ENCODE measurements around the gene CNBD2.
"Not testable (repeated sequence)": the region's sequence is repeated elsewhere in the genome, so short reads cannot be mapped to it uniquely, and the experiment has no call there.

Gene CNBD2

DNA sequence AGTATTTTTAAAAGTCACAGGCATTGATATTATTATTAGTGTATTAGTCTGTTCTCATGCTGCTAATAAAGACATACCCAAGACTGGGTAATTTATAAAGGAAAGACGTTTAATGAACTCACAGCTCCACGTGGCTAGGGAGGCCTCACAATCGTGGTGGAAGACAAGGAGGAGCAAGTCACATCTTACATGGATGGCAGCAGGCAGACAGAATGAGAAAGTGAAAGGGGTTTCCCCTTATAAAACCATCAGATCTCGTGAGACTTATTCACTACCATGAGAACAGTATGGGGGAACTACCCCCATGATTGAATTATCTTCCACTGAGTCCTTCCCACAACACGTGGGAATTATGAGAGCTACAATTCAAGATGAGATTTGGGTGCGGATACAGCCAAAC lies 9.1 kb upstream of the CNBD2 start:
- ChIA-PET CTCF (interaction anchor here (0.6 to 1.2 kb wide), 4 partner anchors 12 to 328 kb away, joined by 3 to 4 read pairs (median 3); no protein-coding TSS in a partner anchor), POLR2A (interaction anchor here (1.0 kb wide), 1 partner anchor 179 kb away, joined by 3 read pairs; no protein-coding TSS in a partner anchor)
- not testable (repeated sequence) for H3K27ac ChIP-seq (ENCODE audit: extremely low read depth, low read depth, low read length)

DNA sequence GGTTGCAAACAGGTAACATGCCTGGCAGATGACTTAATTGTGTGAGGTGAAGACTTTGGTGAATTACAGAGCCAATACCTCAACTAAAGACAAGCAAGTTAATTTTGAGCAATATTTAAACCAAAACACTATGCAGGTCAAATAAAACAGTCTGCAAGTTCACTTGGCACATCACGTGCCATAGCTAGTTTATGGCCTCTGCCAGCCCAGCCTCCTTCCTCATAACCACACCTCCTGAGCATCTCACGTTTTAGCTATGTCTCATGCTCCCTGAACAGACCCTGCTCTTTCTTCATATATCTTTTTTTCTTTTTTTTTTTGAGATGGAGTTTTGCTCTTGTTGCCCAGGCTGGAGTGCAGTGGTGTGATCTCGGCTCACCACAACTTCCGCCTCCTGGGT lies 4.5 kb upstream of the CNBD2 start:
- ChIA-PET CTCF (interaction anchor here (4.4 kb wide), 1 partner anchor 9 kb away, joined by 26 read pairs; the partner anchor contains the start of gene SCAND1), POLR2A (interaction anchor here (1.3 kb wide), 1 partner anchor 9 kb away, joined by 4 read pairs; the partner anchor contains the start of gene SCAND1)
- Histone ChIP-seq H3K36me3 (ENCODE audit: control insufficient read depth in 2 of 2, insufficient read depth in 1 of 2, low read length in 2 of 2) (no peaks in the 10 kb centered on the region), H3K4me1 (ENCODE audit: control insufficient read depth, insufficient read depth, low read length) (no peaks in the 10 kb centered on the region), H3K9me3 (ENCODE audit: control insufficient read depth, insufficient read depth, low read depth, low read length) (no peaks in the 10 kb centered on the region), H3K27ac (ENCODE audit: extremely low read depth, low read depth, low read length) (no peak overlapping the region), H3K4me3 (ENCODE audit: low read depth, low read length) (no peak overlapping the region)
- TF ChIP-seq SETDB1 (IDR thresholded peaks at IDR 0.05; ENCODE audit: insufficient read length, low read length), result no peak

More for the DNA sequence above, 9.1 kb upstream of the CNBD2 start:
- not testable (repeated sequence) for H3K36me3 ChIP-seq (ENCODE audit: control insufficient read depth in 2 of 2, insufficient read depth in 1 of 2, low read length in 2 of 2); H3K4me3 ChIP-seq (ENCODE audit: low read depth, low read length); H3K4me1 ChIP-seq (ENCODE audit: control insufficient read depth, insufficient read depth, low read length); H3K9me3 ChIP-seq (ENCODE audit: control insufficient read depth, insufficient read depth, low read depth, low read length)
- peak; percentile 13 for TF ChIP-seq SETDB1 (IDR thresholded peaks at IDR 0.05; ENCODE audit: insufficient read length, low read length)

DNA sequence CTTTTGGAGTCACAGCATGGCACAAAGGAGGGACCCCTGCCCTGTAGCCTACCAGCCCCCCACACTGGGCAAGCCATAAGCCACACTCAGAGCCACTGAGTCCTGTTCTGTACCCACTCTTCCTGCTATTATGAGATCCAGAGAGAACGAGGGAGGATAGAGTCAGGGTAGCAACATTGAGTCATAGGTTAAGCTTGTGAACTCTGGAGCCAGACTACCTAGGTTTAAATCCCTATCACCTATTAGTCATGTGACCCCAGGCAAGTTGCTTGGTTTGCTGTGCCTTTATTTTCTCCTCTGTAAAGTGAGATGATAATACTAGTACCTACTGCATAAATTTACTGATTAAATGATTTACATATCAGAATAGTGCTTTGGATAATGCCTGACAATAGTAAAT lies 540 bp downstream of the CNBD2 start:
- CTCF ChIA-PET, result interaction anchor here (0.9 to 1.7 kb wide), 5 partner anchors 14 to 368 kb away, joined by 3 to 8 read pairs (median 3); partner anchors contain the start of gene SCAND1

More for the DNA sequence above, 540 bp downstream of the CNBD2 start:
- H3K36me3 ChIP-seq (ENCODE audit: control insufficient read depth in 2 of 2, insufficient read depth in 1 of 2, low read length in 2 of 2), result no peaks in the 10 kb centered on the region
- no peaks in the 10 kb centered on the region for H3K9me3 ChIP-seq (ENCODE audit: control insufficient read depth, insufficient read depth, low read depth, low read length)
- H3K27ac ChIP-seq (ENCODE audit: extremely low read depth, low read depth, low read length), result no peak overlapping the region
- no peak overlapping the region for H3K4me3 ChIP-seq (ENCODE audit: low read depth, low read length)
- TF ChIP-seq, protein P1, sequence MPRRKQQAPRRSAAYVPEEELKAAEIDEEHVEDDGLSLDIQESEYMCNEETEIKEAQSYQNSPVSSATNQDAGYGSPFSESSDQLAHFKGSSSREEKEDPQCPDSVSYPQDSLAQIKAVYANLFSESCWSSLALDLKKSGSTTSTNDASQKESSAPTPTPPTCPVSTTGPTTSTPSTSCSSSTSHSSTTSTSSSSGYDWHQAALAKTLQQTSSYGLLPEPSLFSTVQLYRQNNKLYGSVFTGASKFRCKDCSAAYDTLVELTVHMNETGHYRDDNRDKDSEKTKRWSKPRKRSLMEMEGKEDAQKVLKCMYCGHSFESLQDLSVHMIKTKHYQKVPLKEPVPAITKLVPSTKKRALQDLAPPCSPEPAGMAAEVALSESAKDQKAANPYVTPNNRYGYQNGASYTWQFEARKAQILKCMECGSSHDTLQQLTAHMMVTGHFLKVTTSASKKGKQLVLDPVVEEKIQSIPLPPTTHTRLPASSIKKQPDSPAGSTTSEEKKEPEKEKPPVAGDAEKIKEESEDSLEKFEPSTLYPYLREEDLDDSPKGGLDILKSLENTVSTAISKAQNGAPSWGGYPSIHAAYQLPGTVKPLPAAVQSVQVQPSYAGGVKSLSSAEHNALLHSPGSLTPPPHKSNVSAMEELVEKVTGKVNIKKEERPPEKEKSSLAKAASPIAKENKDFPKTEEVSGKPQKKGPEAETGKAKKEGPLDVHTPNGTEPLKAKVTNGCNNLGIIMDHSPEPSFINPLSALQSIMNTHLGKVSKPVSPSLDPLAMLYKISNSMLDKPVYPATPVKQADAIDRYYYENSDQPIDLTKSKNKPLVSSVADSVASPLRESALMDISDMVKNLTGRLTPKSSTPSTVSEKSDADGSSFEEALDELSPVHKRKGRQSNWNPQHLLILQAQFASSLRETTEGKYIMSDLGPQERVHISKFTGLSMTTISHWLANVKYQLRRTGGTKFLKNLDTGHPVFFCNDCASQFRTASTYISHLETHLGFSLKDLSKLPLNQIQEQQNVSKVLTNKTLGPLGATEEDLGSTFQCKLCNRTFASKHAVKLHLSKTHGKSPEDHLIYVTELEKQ (tag by site-specific recombination; IDR thresholded peaks at IDR 0.05; ENCODE audit: borderline replicate concordance), result no peak
- TF ChIP-seq KLF16 (tag by site-specific recombination; IDR thresholded peaks at IDR 0.05) (no peak), GLIS2 (tag by site-specific recombination; IDR thresholded peaks at IDR 0.05) (no peak), FEZF1 (tag by site-specific recombination; IDR thresholded peaks at IDR 0.05) (no peak), ZNF426 (tag by site-specific recombination; IDR thresholded peaks at IDR 0.05) (no peak), ZNF274 (IDR thresholded peaks at IDR 0.05; ENCODE audit: low read length) (no peak), ZNF274 (tag by site-specific recombination; IDR thresholded peaks at IDR 0.05; ENCODE audit: borderline replicate concordance) (no peak), IKZF3 (tag by site-specific recombination; IDR thresholded peaks at IDR 0.05) (no peak), ZBTB48 (tag by site-specific recombination; IDR thresholded peaks at IDR 0.05) (no peak), ZNF571 (tag by site-specific recombination; IDR thresholded peaks at IDR 0.05) (no peak), ZNF16 (tag by site-specific recombination; IDR thresholded peaks at IDR 0.05; ENCODE audit: low read depth) (no peak), SCRT2 (tag by site-specific recombination; IDR thresholded peaks at IDR 0.05) (no peak), KLF7 (tag by site-specific recombination; IDR thresholded peaks at IDR 0.05; ENCODE audit: borderline replicate concordance) (no peak), ZNF23 (tag by site-specific recombination; IDR thresholded peaks at IDR 0.05; ENCODE audit: borderline replicate concordance) (no peak), ZNF629 (tag by site-specific recombination; IDR thresholded peaks at IDR 0.05) (no peak)
- TF ChIP-seq, protein P2, sequence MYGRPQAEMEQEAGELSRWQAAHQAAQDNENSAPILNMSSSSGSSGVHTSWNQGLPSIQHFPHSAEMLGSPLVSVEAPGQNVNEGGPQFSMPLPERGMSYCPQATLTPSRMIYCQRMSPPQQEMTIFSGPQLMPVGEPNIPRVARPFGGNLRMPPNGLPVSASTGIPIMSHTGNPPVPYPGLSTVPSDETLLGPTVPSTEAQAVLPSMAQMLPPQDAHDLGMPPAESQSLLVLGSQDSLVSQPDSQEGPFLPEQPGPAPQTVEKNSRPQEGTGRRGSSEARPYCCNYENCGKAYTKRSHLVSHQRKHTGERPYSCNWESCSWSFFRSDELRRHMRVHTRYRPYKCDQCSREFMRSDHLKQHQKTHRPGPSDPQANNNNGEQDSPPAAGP (tag by site-specific recombination; IDR thresholded peaks at IDR 0.05), result no peak
- TF ChIP-seq, protein P3, sequence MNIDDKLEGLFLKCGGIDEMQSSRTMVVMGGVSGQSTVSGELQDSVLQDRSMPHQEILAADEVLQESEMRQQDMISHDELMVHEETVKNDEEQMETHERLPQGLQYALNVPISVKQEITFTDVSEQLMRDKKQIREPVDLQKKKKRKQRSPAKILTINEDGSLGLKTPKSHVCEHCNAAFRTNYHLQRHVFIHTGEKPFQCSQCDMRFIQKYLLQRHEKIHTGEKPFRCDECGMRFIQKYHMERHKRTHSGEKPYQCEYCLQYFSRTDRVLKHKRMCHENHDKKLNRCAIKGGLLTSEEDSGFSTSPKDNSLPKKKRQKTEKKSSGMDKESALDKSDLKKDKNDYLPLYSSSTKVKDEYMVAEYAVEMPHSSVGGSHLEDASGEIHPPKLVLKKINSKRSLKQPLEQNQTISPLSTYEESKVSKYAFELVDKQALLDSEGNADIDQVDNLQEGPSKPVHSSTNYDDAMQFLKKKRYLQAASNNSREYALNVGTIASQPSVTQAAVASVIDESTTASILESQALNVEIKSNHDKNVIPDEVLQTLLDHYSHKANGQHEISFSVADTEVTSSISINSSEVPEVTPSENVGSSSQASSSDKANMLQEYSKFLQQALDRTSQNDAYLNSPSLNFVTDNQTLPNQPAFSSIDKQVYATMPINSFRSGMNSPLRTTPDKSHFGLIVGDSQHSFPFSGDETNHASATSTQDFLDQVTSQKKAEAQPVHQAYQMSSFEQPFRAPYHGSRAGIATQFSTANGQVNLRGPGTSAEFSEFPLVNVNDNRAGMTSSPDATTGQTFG (tag by site-specific recombination; IDR thresholded peaks at IDR 0.05; ENCODE audit: borderline replicate concordance), result no peak
- TF ChIP-seq, protein P4, sequence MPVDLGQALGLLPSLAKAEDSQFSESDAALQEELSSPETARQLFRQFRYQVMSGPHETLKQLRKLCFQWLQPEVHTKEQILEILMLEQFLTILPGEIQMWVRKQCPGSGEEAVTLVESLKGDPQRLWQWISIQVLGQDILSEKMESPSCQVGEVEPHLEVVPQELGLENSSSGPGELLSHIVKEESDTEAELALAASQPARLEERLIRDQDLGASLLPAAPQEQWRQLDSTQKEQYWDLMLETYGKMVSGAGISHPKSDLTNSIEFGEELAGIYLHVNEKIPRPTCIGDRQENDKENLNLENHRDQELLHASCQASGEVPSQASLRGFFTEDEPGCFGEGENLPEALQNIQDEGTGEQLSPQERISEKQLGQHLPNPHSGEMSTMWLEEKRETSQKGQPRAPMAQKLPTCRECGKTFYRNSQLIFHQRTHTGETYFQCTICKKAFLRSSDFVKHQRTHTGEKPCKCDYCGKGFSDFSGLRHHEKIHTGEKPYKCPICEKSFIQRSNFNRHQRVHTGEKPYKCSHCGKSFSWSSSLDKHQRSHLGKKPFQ (tag by site-specific recombination; IDR thresholded peaks at IDR 0.05), result no peak
- TF ChIP-seq, protein P5, sequence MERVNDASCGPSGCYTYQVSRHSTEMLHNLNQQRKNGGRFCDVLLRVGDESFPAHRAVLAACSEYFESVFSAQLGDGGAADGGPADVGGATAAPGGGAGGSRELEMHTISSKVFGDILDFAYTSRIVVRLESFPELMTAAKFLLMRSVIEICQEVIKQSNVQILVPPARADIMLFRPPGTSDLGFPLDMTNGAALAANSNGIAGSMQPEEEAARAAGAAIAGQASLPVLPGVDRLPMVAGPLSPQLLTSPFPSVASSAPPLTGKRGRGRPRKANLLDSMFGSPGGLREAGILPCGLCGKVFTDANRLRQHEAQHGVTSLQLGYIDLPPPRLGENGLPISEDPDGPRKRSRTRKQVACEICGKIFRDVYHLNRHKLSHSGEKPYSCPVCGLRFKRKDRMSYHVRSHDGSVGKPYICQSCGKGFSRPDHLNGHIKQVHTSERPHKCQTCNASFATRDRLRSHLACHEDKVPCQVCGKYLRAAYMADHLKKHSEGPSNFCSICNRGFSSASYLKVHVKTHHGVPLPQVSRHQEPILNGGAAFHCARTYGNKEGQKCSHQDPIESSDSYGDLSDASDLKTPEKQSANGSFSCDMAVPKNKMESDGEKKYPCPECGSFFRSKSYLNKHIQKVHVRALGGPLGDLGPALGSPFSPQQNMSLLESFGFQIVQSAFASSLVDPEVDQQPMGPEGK (tag by site-specific recombination; IDR thresholded peaks at IDR 0.05), result no peak
- no peaks in the 10 kb centered on the region for H3K4me1 ChIP-seq (ENCODE audit: control insufficient read depth, insufficient read depth, low read length)
- POLR2A ChIA-PET, result no interaction called here
